SK-N-MC (cell line): ENCODE measurements around the gene TM6SF1.
A peak's percentile ranks its signal among the peaks of the same experiment; 100 is the strongest.

ENCODE experiments used
- DNase-seq: peaks from one replicate; pipeline ENCODE4 v3.0.0-alpha.2; 2011; ENCODE audit warnings: low read depth, low spot score
- H3K27ac ChIP-seq: fragments of 200-600 bp; sonication (generic); 2 replicates; pipeline ENCODE4 v1.5.1; 2016; ENCODE audit warnings: mixed run types
- H3K36me3 ChIP-seq: fragments of 200-600 bp; sonication (generic); 2 replicates; pipeline ENCODE4 v1.6.1; 2017; ENCODE audit warnings: antibody characterized with exemption, low read length, mixed read lengths; ENCODE audit not compliant: insufficient read depth
- H3K4me3 ChIP-seq: fragments of 200-600 bp; sonication (generic); 2 replicates; pipeline ENCODE4 v1.5.1; 2016
- H3K9ac ChIP-seq: fragments of 200-600 bp; sonication (generic); 2 replicates; pipeline ENCODE4 v1.8.0; 2017; ENCODE audit warnings: mixed run types, mixed read lengths; ENCODE audit not compliant: insufficient read length
- H3K9me3 ChIP-seq: fragments of 200-600 bp; sonication (generic); 2 replicates; pipeline ENCODE4 v1.6.1; 2017; ENCODE audit warnings: low read depth, mild to moderate bottlenecking, antibody characterized with exemption, low read length, moderate library complexity, mixed read lengths
- EZH2 ChIP-seq: fragments of 200-600 bp; sonication (generic); IDR thresholded peaks from one replicate; pipeline ENCODE4 v1.6.1; 2017; ENCODE audit warnings: antibody characterized with exemption
- FOXP2 ChIP-seq: optimal IDR thresholded peaks from 2 replicates; pipeline ENCODE3; 2011; ENCODE audit warnings: mild to moderate bottlenecking, moderate library complexity; ENCODE audit not compliant: insufficient read depth; ENCODE audit errors: extremely low read length, control extremely low read depth
- POLR2AphosphoS5 ChIP-seq: IDR thresholded peaks from 2 replicates; pipeline ENCODE4 v1.6.1; 2012; ENCODE audit warnings: mild to moderate bottlenecking, low read depth, low read length, borderline replicate concordance

TM6SF1 gene

GRCh38 chr15:83170474-83171165 lies 63.2 kb downstream of the TM6SF1 start:
- no peak for TF ChIP-seq POLR2AphosphoS5
- TF ChIP-seq FOXP2: no peak
- H3K9me3 ChIP-seq: peaks cover 4% of the 10 kb centered on the region; the same call in 1 of the 2 replicates
- no peak for DNase-seq
- H3K27ac ChIP-seq: no peak overlapping the region
- H3K36me3 ChIP-seq: no peaks in the 10 kb centered on the region
- no peak overlapping the region for H3K4me3 ChIP-seq
- no peak overlapping the region for H3K9ac ChIP-seq

- Histone ChIP-seq H3K9ac (no peak overlapping the region), H3K4me3 (peak overlapping the region; percentile 19), H3K27ac (peak overlapping the region; percentile 74), H3K9me3 (no peaks in the 10 kb centered on the region), H3K36me3 (no peaks in the 10 kb centered on the region)
- no peak for TF ChIP-seq FOXP2
- no peak for TF ChIP-seq POLR2AphosphoS5
- TF ChIP-seq EZH2: no peak
- DNase-seq: no peak
Observed at GRCh38 chr15:83174891-83175290, 67.4 kb downstream of the TM6SF1 start.

GRCh38 chr15:83178390-83178789 lies 70.9 kb downstream of the TM6SF1 start:
- Histone ChIP-seq H3K27ac (no peak overlapping the region), H3K36me3 (no peaks in the 10 kb centered on the region), H3K4me3 (no peak overlapping the region), H3K9ac (no peak overlapping the region), H3K9me3 (no peaks in the 10 kb centered on the region)
- no peak for DNase-seq
- TF ChIP-seq EZH2 (no peak), FOXP2 (no peak), POLR2AphosphoS5 (no peak)

- Histone ChIP-seq H3K9me3 (no peaks in the 10 kb centered on the region), H3K36me3 (no peaks in the 10 kb centered on the region), H3K27ac (no peak overlapping the region), H3K4me3 (no peak overlapping the region), H3K9ac (no peak overlapping the region)
- no peak for DNase-seq
- TF ChIP-seq FOXP2 (no peak), POLR2AphosphoS5 (no peak), EZH2 (no peak)
Observed at GRCh38 chr15:83178869-83179325, 71.5 kb downstream of the TM6SF1 start.

- no peak overlapping the region for H3K4me3 ChIP-seq
- H3K36me3 ChIP-seq: peaks cover 4% of the 10 kb centered on the region; the same call in 1 of the 2 replicates
- no peak overlapping the region for H3K27ac ChIP-seq
- TF ChIP-seq POLR2AphosphoS5 (no peak), EZH2 (no peak), FOXP2 (no peak)
- H3K9ac ChIP-seq: no peak overlapping the region
- H3K9me3 ChIP-seq: no peaks in the 10 kb centered on the region
- no peak for DNase-seq
Observed at GRCh38 chr15:83185561-83185960, 78.1 kb downstream of the TM6SF1 start.
